Upper lobe of left lung (tissue), 4 donors: Measurements from ENCODE around the gene S100A8.

ENCODE experiments used
- POLR2A ChIP-seq, 4 donors: fragments of 450-650 bp; IDR thresholded peaks; one replicate each; pipeline ENCODE4 v1.5.1; 2016 to 2017; ENCODE audit warnings: antibody characterized with exemption in 4 of 4, mild to moderate bottlenecking in 2 of 4
- POLR2AphosphoS5 ChIP-seq, 2 donors: sonication (generic); formaldehyde crosslinking; IDR thresholded peaks; one replicate each; pipeline ENCODE4 v1.5.1; 2017; ENCODE audit warnings: antibody characterized with exemption in 2 of 2
- TF ChIP-seq, protein P1 (sequence below), 6 experiments: fragments of 450-650 bp in 4 of 6; fragments of 200-600 bp in 2 of 6; sonication (generic) in 2 of 6; IDR thresholded peaks; one replicate each; pipeline ENCODE4 v1.5.1; 2016 to 2019; ENCODE audit warnings: antibody characterized with exemption in 6 of 6

- TF ChIP-seq POLR2AphosphoS5 (IDR thresholded peaks at IDR 0.05): no peak
- TF ChIP-seq, protein P1, sequence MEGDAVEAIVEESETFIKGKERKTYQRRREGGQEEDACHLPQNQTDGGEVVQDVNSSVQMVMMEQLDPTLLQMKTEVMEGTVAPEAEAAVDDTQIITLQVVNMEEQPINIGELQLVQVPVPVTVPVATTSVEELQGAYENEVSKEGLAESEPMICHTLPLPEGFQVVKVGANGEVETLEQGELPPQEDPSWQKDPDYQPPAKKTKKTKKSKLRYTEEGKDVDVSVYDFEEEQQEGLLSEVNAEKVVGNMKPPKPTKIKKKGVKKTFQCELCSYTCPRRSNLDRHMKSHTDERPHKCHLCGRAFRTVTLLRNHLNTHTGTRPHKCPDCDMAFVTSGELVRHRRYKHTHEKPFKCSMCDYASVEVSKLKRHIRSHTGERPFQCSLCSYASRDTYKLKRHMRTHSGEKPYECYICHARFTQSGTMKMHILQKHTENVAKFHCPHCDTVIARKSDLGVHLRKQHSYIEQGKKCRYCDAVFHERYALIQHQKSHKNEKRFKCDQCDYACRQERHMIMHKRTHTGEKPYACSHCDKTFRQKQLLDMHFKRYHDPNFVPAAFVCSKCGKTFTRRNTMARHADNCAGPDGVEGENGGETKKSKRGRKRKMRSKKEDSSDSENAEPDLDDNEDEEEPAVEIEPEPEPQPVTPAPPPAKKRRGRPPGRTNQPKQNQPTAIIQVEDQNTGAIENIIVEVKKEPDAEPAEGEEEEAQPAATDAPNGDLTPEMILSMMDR (IDR thresholded peaks at IDR 0.05): no peak
- no peak for TF ChIP-seq POLR2A (IDR thresholded peaks at IDR 0.05)
Observed at GRCh38 chr1:153380711-153381110, 10.2 kb downstream of the S100A8 start.
